Stomach (tissue), 9 donors: ENCODE data around the gene CUX1. TPM values are rescaled to one million over a fixed set of nuclear protein-coding genes. Genes with fewer than 3 reads are reported as not detected.
A peak's percentile ranks its signal among the peaks of the same experiment; 100 is the strongest.
"Not testable (repeated sequence)": the region's sequence is repeated elsewhere in the genome, so short reads cannot be mapped to it uniquely, and the experiment has no call there.

ENCODE experiments used
- DNase-seq, 2 donors: peaks; one replicate each; pipeline versions ENCODE4 v3.0.0 to v3.0.0-alpha.2; 2013 to 2019
- H3K27ac ChIP-seq, 5 donors: fragments of 200-600 bp in 4 of 5; sonication (generic) in 4 of 5; one replicate each; pipeline ENCODE4 v1.5.1; 2013 to 2019; ENCODE audit warnings: mild to moderate bottlenecking in 1 of 5, moderate library complexity in 1 of 5
- H3K27me3 ChIP-seq, 3 donors: fragments of 200-600 bp; sonication (generic); one replicate each; pipeline ENCODE4 v1.5.1; 2017 to 2019; ENCODE audit warnings: mixed run types in 1 of 3
- H3K36me3 ChIP-seq, 4 donors: fragments of 200-600 bp; sonication (generic); 1 replicate in 3 of 4; 2 replicates in 1 of 4; pipeline ENCODE4 v1.5.1; 2016 to 2019
- H3K4me1 ChIP-seq, 4 donors: fragments of 200-600 bp; sonication (generic); one replicate each; pipeline ENCODE4 v1.5.1; 2016 to 2019
- H3K4me3 ChIP-seq, 4 donors: fragments of 200-600 bp; sonication (generic) in 3 of 4; one replicate each; pipeline ENCODE4 v1.5.1; 2016 to 2019; ENCODE audit warnings: mild to moderate bottlenecking in 1 of 4
- H3K9me3 ChIP-seq, 4 donors: fragments of 200-600 bp; sonication (generic); one replicate each; pipeline ENCODE4 v1.5.1; 2016 to 2019
- CTCF ChIP-seq, 7 experiments: fragments of 450-650 bp in 4 of 7; fragments of 200-600 bp in 3 of 7; sonication (generic) in 3 of 7; IDR thresholded peaks; one replicate each; pipeline ENCODE4 v1.5.1; 2016 to 2019; ENCODE audit warnings: antibody characterized with exemption in 7 of 7, control low read depth in 2 of 7, mild to moderate bottlenecking in 1 of 7
- EP300 ChIP-seq: sonication (generic); formaldehyde crosslinking; IDR thresholded peaks from one replicate; pipeline ENCODE4 v1.6.1; 2017; ENCODE audit warnings: antibody characterized with exemption
- POLR2A ChIP-seq, 4 donors: fragments of 450-650 bp; IDR thresholded peaks; one replicate each; pipeline ENCODE4 v1.6.1; 2016; ENCODE audit warnings: antibody characterized with exemption in 4 of 4, control low read depth in 2 of 4, mild to moderate bottlenecking in 1 of 4, moderate library complexity in 1 of 4
- POLR2AphosphoS5 ChIP-seq, 3 donors: sonication (generic); formaldehyde crosslinking; IDR thresholded peaks; one replicate each; pipeline ENCODE4 v1.6.1; 2016; ENCODE audit warnings: antibody characterized with exemption in 3 of 3
- WGBS, 5 donors: extraction: QIAGEN DNeasy Blood & Tissue Kit in 3 of 5; methylation state at CpG; one replicate each; pipeline versions ENCODE4 v1.1.5 to v1.1.7; 2013 to 2018; 5-methylcytosine and 5-hydroxymethylcytosine counted together
- intact Hi-C: fragments of 100-400 bp; cut with DNase I; formaldehyde crosslinking; loops from one replicate; pipeline ENCODE4 v1.15.1; 2023; ENCODE audit warnings: low total_unique reads
- polyA plus RNA-seq, 3 donors: library from polyadenylated mRNA; stranded (reverse); fragments of 200-250 nt; gene quantifications; one replicate each; pipeline ENCODE4 v1.2.3, GENCODE V29; 2013
- total RNA-seq, 5 donors: library from RNA; depleted of rRNA; stranded (reverse); fragments of >200 nt; gene quantifications; one replicate each; pipeline versions ENCODE4 v1.1.0 to v1.2.3, GENCODE V29; 2014 to 2016
- donor health status: healthy with polysubstance abuse.
- donor health status: Bipolar disorder and iron deficiency.
- donor health status: healthy.

The CUX1 gene
- total and polyA plus RNA-seq, 8 donors = 24.7 to 201 (median 54.7) TPM

- peak overlapping the region in 1 of 5 donors; percentile 43 for H3K27ac ChIP-seq
- H3K27me3 ChIP-seq = no peaks in the 10 kb centered on the region
- H3K36me3 ChIP-seq = peaks cover 0 to 5% (median 2%) of the 10 kb centered on the region in 4 donors
- TF ChIP-seq POLR2AphosphoS5 (IDR thresholded peaks at IDR 0.05) = no peak
- no peak for TF ChIP-seq POLR2A (IDR thresholded peaks at IDR 0.05)
- no peak for TF ChIP-seq CTCF (IDR thresholded peaks at IDR 0.05)
- TF ChIP-seq EP300 = no peak
- peaks cover 8 to 33% (median 18%) of the 10 kb centered on the region in 4 donors for H3K4me1 ChIP-seq
- intact Hi-C loops = no loop called here
- no peak for DNase-seq
- H3K9me3 ChIP-seq = no peaks in the 10 kb centered on the region
- WGBS, 5 donors = 87 to 95% (median 89%) methylated on average over 6 of the region's 6 CpGs
- no peak overlapping the region for H3K4me3 ChIP-seq
These were observed 110.0 kb downstream of the CUX1 start for GRCh38 chr7:101927389-101927788.

GRCh38 chr7:101927802-101928201, 110.4 kb downstream of the CUX1 start:
- TF ChIP-seq POLR2AphosphoS5 (IDR thresholded peaks at IDR 0.05) (no peak), POLR2A (IDR thresholded peaks at IDR 0.05) (no peak), EP300 (no peak), CTCF (IDR thresholded peaks at IDR 0.05) (no peak)
- H3K27ac ChIP-seq = peak overlapping the region in 1 of 5 donors; percentile 43
- no peak overlapping the region for H3K4me3 ChIP-seq
- DNase-seq = no peak
- no peaks in the 10 kb centered on the region for H3K9me3 ChIP-seq
- peaks cover 4 to 31% (median 14%) of the 10 kb centered on the region in 4 donors for H3K4me1 ChIP-seq
- H3K36me3 ChIP-seq = peaks cover 0 to 5% (median 2%) of the 10 kb centered on the region in 4 donors
- intact Hi-C loops = no loop called here
- WGBS, 5 donors = 47 to 72% (median 62%) methylated on average over 16 of the region's 16 CpGs
- H3K27me3 ChIP-seq = no peaks in the 10 kb centered on the region

GRCh38 chr7:101929256-101929655, 111.8 kb downstream of the CUX1 start:
- 88 to 98% (median 95%) methylated on average over 4 of the region's 4 CpGs for WGBS, 5 donors
- TF ChIP-seq EP300 (no peak), CTCF (IDR thresholded peaks at IDR 0.05) (no peak), POLR2A (IDR thresholded peaks at IDR 0.05) (no peak), POLR2AphosphoS5 (IDR thresholded peaks at IDR 0.05) (no peak)
- no peak overlapping the region for H3K4me3 ChIP-seq
- H3K27ac ChIP-seq = peak overlapping the region in 2 of 5 donors; percentile 3 to 64
- peaks cover 0 to 4% (median 0%) of the 10 kb centered on the region in 4 donors for H3K36me3 ChIP-seq
- no peaks in the 10 kb centered on the region for H3K27me3 ChIP-seq
- intact Hi-C loops = no loop called here
- no peak for DNase-seq
- H3K9me3 ChIP-seq = no peaks in the 10 kb centered on the region
- H3K4me1 ChIP-seq = peaks cover 0 to 31% (median 9%) of the 10 kb centered on the region in 4 donors

GRCh38 chr7:101929911-101930310, 112.5 kb downstream of the CUX1 start:
- WGBS, 5 donors = 96 to 99% (median 97%) methylated on average over 6 of the region's 6 CpGs
- DNase-seq, H3K27me3 ChIP-seq, H3K9me3 ChIP-seq, H3K4me3 ChIP-seq, H3K36me3 ChIP-seq: not testable (repeated sequence)
- Histone ChIP-seq H3K27ac (peak overlapping the region in 2 of 5 donors; percentile 3 to 64), H3K4me1 (peaks cover 5 to 35% (median 15%) of the 10 kb centered on the region in 4 donors)
- intact Hi-C loops = loop anchor here (10.0 kb wide), 1 partner anchor 45 kb away; no protein-coding TSS in a partner anchor

GRCh38 chr7:101932083-101932482, 114.7 kb downstream of the CUX1 start:
- no peak for DNase-seq
- Histone ChIP-seq H3K36me3 (no peaks in the 10 kb centered on the region), H3K27me3 (no peaks in the 10 kb centered on the region), H3K9me3 (no peaks in the 10 kb centered on the region), H3K4me1 (peaks cover 27 to 57% (median 37%) of the 10 kb centered on the region in 4 donors), H3K27ac (peak overlapping the region in 1 of 5 donors; percentile 15), H3K4me3 (no peak overlapping the region)
- 89 to 91% (median 89%) methylated on average over 14 of the region's 14 CpGs for WGBS, 5 donors
- intact Hi-C loops = loop anchor here (10.0 kb wide), 1 partner anchor 47 kb away; no protein-coding TSS in a partner anchor
- TF ChIP-seq EP300 (no peak), POLR2AphosphoS5 (IDR thresholded peaks at IDR 0.05) (no peak), POLR2A (IDR thresholded peaks at IDR 0.05) (no peak), CTCF (IDR thresholded peaks at IDR 0.05) (no peak)
